HL-60/S4 treated with retinoic acid at 250 ng/mL for 4 days and 3 days (cell line): ENCODE data around the gene PLXDC1.
"Not testable (repeated sequence)": the region's sequence is repeated elsewhere in the genome, so short reads cannot be mapped to it uniquely, and the experiment has no call there.

ENCODE experiments used
- in situ Hi-C: fragments of 300-500 bp; cut with MboI; formaldehyde crosslinking; loops from 2 replicates; pipeline ENCODE4 v1.7.0; 2022; ENCODE audit warnings: low sequenced_read_pairs

Gene PLXDC1

DNA sequence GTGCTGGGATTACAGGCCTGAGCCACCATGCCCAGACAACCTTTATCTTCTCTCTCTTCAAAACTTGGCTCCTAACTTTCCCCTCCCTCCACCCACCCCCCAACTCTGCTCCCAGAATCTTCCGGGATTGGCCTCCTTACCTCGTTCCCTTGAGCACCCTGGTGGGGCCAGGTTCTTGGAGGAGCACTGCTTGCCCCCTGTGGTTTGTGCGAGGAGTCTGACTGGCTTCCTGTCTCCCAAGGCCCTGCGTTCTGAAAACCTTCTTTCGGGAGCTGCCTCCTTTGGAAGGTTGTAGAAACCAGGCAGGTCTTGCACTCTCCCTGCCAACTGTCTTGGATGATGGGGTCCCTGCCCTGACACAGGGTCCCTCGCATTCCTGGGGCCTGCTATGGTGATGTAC is 19.8 kb downstream of the PLXDC1 start:
- in situ Hi-C loops = no loop called here

- in situ Hi-C loops = no loop called here
These were observed 21.2 kb downstream of the PLXDC1 start for GRCh38 chr17:39130205-39130604.

GRCh38 chr17:39129544-39129943 is 21.9 kb downstream of the PLXDC1 start:
- in situ Hi-C loops = not testable (repeated sequence)

DNA sequence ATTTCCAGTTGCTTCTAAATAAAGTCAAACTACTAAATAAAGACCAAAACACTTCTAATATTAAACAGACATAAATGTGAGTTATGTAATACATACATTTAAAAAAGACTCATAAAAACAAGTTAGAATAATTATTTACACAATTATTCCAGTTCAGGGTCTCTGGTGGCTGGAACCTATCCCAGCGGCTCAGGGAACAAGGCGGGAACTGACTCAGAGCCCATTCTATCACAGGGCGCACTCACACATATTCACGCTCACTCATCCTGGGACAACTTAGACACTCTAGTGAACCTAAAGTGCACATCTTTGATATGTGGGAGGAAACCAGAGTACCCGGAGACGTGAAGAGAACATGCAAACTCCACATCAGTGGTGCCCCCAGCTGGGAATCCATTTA is 25.0 kb downstream of the PLXDC1 start:
- in situ Hi-C loops = no loop called here

GRCh38 chr17:39125143-39125875 is 26.1 kb downstream of the PLXDC1 start:
- in situ Hi-C loops = no loop called here

GRCh38 chr17:39123627-39124026 is 27.8 kb downstream of the PLXDC1 start:
- in situ Hi-C loops = no loop called here

- in situ Hi-C loops = no loop called here
These were observed 28.4 kb downstream of the PLXDC1 start for GRCh38 chr17:39122991-39123390.

DNA sequence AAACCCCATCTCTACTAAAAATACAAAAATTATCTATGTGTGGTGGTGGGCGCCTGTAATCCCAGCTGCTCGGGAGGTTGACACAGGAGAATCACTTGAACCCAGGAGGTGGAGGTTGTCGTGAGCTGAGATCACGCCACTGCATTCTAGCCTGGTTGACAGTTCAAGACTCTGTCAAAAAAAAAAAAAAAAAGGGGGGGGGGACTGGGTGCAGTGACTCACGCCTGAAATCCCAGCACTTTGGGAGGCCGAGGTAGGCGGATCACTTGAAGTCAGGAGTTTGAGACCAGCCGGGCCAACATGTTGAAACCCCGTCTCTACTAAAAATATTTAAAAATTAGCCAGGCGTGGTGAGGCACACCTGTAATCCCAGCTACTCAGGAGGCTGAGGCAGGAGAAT is 29.5 kb downstream of the PLXDC1 start:
- in situ Hi-C loops = not testable (repeated sequence)

GRCh38 chr17:39118674-39119419 is 32.6 kb downstream of the PLXDC1 start:
- in situ Hi-C loops = no loop called here

- in situ Hi-C loops = no loop called here
These were observed 35.2 kb downstream of the PLXDC1 start for GRCh38 chr17:39116224-39116623.

- in situ Hi-C loops = no loop called here
These were observed 36.3 kb downstream of the PLXDC1 start for GRCh38 chr17:39115135-39115534.

GRCh38 chr17:39114723-39115122 is 36.7 kb downstream of the PLXDC1 start:
- in situ Hi-C loops = no loop called here

GRCh38 chr17:39113871-39114270 is 37.6 kb downstream of the PLXDC1 start:
- in situ Hi-C loops = no loop called here

- in situ Hi-C loops = no loop called here
These were observed 40.9 kb downstream of the PLXDC1 start for GRCh38 chr17:39110435-39111136.

- in situ Hi-C loops = no loop called here
These were observed 42.7 kb downstream of the PLXDC1 start for GRCh38 chr17:39108461-39109375.

DNA sequence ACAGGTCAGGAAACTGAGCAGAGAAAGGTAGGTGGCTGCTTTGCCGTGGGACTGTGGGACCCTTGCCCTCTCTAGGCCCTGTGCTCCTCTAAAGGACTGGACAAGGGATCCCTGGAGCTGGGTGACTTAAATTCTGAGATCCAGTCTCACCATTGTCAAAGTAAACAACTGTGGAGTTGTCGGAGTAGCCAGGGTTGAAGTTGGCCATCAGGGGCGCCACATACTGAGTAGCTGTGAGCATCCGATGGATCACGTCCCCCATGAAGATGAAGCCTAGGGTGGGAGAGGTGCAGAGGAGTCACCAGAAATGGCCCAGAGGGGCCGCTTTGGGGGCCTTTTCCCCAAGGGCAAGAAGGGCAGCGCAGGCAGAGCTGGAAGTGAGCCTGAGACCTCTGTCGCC is 43.5 kb downstream of the PLXDC1 start:
- in situ Hi-C loops = no loop called here

GRCh38 chr17:39107155-39107554 is 44.3 kb downstream of the PLXDC1 start:
- in situ Hi-C loops = no loop called here

- in situ Hi-C loops = no loop called here
These were observed 45.7 kb downstream of the PLXDC1 start for GRCh38 chr17:39105705-39106104.

GRCh38 chr17:39104657-39105056 is 46.8 kb downstream of the PLXDC1 start:
- in situ Hi-C loops = no loop called here

DNA sequence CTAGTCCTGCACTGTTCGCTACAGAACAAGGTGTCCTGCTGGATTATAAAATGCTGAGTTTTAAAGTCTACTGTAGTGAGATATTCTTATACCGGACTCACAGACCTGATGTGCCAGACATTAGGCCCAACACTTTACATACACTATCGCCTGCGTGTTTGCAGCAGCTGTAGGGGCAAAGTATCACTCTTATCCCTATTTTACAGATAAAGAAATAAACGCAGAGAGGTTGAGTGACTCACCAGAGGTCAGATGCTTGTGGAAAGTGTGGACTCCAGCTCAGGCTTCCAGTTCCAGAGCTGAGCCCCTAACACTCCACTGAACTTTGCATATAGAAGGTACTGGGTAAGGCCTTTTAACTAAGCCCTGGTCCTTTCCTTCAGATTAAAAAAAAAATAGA is 47.4 kb downstream of the PLXDC1 start:
- in situ Hi-C loops = no loop called here

GRCh38 chr17:39101091-39101490 is 50.3 kb downstream of the PLXDC1 start:
- in situ Hi-C loops = no loop called here
